GM23338 (cell line): ENCODE data around the gene CAPN15. TPM values are rescaled to one million over a fixed set of nuclear protein-coding genes. Genes with fewer than 3 reads are reported as not detected.

Experiments
- ATAC-seq: fragments of 200-7000 bp; cut with Tn5 transposase; 3 replicates; pipeline ENCODE4 v1.9.1; 2020
- DNase-seq: peaks from one replicate; pipeline ENCODE4 v3.0.0-alpha.2; 2015; ENCODE audit warnings: low spot score
- H2AFZ ChIP-seq: fragments of 200-600 bp; sonication (generic); 2 replicates; pipeline ENCODE4 v1.8.0; 2016; ENCODE audit warnings: antibody characterized with exemption, mild to moderate bottlenecking, moderate library complexity
- H3F3A ChIP-seq: fragments of 200-600 bp; sonication (generic); replicated peaks from 2 replicates; pipeline ENCODE4 v1.8.0; 2017; ENCODE audit warnings: antibody characterized with exemption, mixed run types, low read depth
- H3K27ac ChIP-seq: fragments of 200-600 bp; sonication (generic); 2 replicates; pipeline ENCODE4 v1.6.1; 2016; ENCODE audit warnings: low read depth
- H3K27me3 ChIP-seq: fragments of 200-600 bp; sonication (generic); 2 replicates; pipeline ENCODE4 v1.8.0; 2016; ENCODE audit warnings: mild to moderate bottlenecking, mixed run types, moderate library complexity; ENCODE audit not compliant: insufficient read depth
- H3K36me3 ChIP-seq: fragments of 200-600 bp; sonication (generic); 2 replicates; pipeline ENCODE4 v1.8.0; 2016; ENCODE audit warnings: mild to moderate bottlenecking; ENCODE audit not compliant: insufficient read depth
- H3K4me1 ChIP-seq: fragments of 200-600 bp; sonication (generic); 2 replicates; pipeline ENCODE4 v1.8.0; 2016; ENCODE audit warnings: mild to moderate bottlenecking, moderate library complexity; ENCODE audit not compliant: insufficient read depth
- H3K4me2 ChIP-seq: fragments of 200-600 bp; sonication (generic); 2 replicates; pipeline ENCODE4 v1.7.1; 2017; ENCODE audit warnings: mixed run types
- H3K4me3 ChIP-seq: fragments of 200-600 bp; sonication (generic); 2 replicates; pipeline ENCODE4 v1.6.1; 2016; ENCODE audit warnings: mixed run types
- H3K79me2 ChIP-seq: fragments of 200-600 bp; sonication (generic); replicated peaks from 2 replicates; pipeline ENCODE4 v1.8.0; 2017; ENCODE audit warnings: mild to moderate bottlenecking; ENCODE audit not compliant: insufficient read depth
- H3K9me2 ChIP-seq: fragments of 200-600 bp; sonication (generic); 2 replicates; pipeline ENCODE4 v1.8.0; 2017; ENCODE audit not compliant: insufficient read depth
- H4K20me1 ChIP-seq: fragments of 200-600 bp; sonication (generic); replicated peaks from 2 replicates; pipeline ENCODE4 v1.8.0; 2017; ENCODE audit warnings: mild to moderate bottlenecking; ENCODE audit not compliant: insufficient read depth
- H3K27ac Mint-ChIP-seq: 2 replicates; pipeline ENCODE4 v1.8.0; 2020; ENCODE audit warnings: inconsistent platforms, mild to moderate bottlenecking, moderate library complexity, mixed read lengths
- H3K27me3 Mint-ChIP-seq: 3 replicates; pipeline ENCODE4 v1.8.0; 2022; ENCODE audit warnings: low read depth, mild to moderate bottlenecking, moderate library complexity, mixed read lengths, inconsistent platforms; ENCODE audit not compliant: insufficient read depth, poor library complexity
- H3K36me3 Mint-ChIP-seq: 3 replicates; pipeline ENCODE4 v1.8.0; 2021; ENCODE audit warnings: low read depth, mild to moderate bottlenecking, inconsistent platforms, moderate library complexity, mixed read lengths
- H3K4me1 Mint-ChIP-seq: 3 replicates; pipeline ENCODE4 v1.8.0; 2020; ENCODE audit warnings: mild to moderate bottlenecking, inconsistent platforms, mixed read lengths
- H3K4me3 Mint-ChIP-seq: 3 replicates; pipeline ENCODE4 v1.8.0; 2021; ENCODE audit warnings: moderate library complexity, mild to moderate bottlenecking, inconsistent platforms, mixed read lengths
- H3K9me3 Mint-ChIP-seq: 3 replicates; pipeline ENCODE4 v1.8.0; 2020; ENCODE audit warnings: moderate library complexity, mild to moderate bottlenecking, inconsistent platforms, mixed read lengths
- CREB1 ChIP-seq: fragments of 250-450 bp; sonication (Bioruptor Pico); IDR thresholded peaks from 2 replicates; pipeline ENCODE4 v1.5.0; 2020; ENCODE audit warnings: low read depth, mild to moderate bottlenecking, moderate library complexity
- CTCF ChIP-seq, 2 experiments: fragments of 200-600 bp in 1 of 2; sonication (generic) in 1 of 2; conservative IDR thresholded peaks; 2 replicates each; pipeline versions ENCODE4 v1.5.1 to v1.6.1; 2016 to 2017; ENCODE audit warnings: antibody characterized with exemption in 2 of 2, low read depth in 2 of 2, mild to moderate bottlenecking in 2 of 2, moderate library complexity in 1 of 2
- ETS1 ChIP-seq: IDR thresholded peaks from 2 replicates; pipeline ENCODE4 v1.6.1; 2016; ENCODE audit warnings: antibody characterized with exemption
- EZH2 ChIP-seq: fragments of 200-600 bp; sonication (generic); IDR thresholded peaks from one replicate; pipeline ENCODE4 v1.8.0; 2017; ENCODE audit warnings: antibody characterized with exemption, mild to moderate bottlenecking, low read depth; ENCODE audit not compliant: unreplicated experiment
- EZH2phosphoT487 ChIP-seq: fragments of 200-600 bp; sonication (generic); IDR thresholded peaks from one replicate; pipeline ENCODE4 v1.8.1; 2018; ENCODE audit warnings: antibody characterized with exemption; ENCODE audit not compliant: unreplicated experiment
- JUNB ChIP-seq: IDR thresholded peaks from one replicate; pipeline ENCODE4 v1.6.1; 2016; ENCODE audit warnings: antibody characterized with exemption; ENCODE audit not compliant: unreplicated experiment
- NANOG ChIP-seq: IDR thresholded peaks from 2 replicates; pipeline ENCODE4 v1.6.1; 2016; ENCODE audit warnings: antibody characterized with exemption, borderline replicate concordance
- POLR2AphosphoS5 ChIP-seq: IDR thresholded peaks from 2 replicates; pipeline ENCODE4 v1.6.1; 2016; ENCODE audit warnings: antibody characterized with exemption, low read depth
- REST ChIP-seq: IDR thresholded peaks from one replicate; pipeline ENCODE4 v1.6.1; 2018; ENCODE audit warnings: antibody characterized with exemption; ENCODE audit not compliant: unreplicated experiment
- STAT1 ChIP-seq: IDR thresholded peaks from one replicate; pipeline ENCODE4 v1.6.1; 2016; ENCODE audit warnings: antibody characterized with exemption; ENCODE audit not compliant: unreplicated experiment
- ZNF114 ChIP-seq: fragments of 250-450 bp; sonication (Bioruptor Pico); IDR thresholded peaks from 2 replicates; pipeline ENCODE4 v1.5.0; 2020; ENCODE audit warnings: mild to moderate bottlenecking, moderate library complexity
- ZNF331 ChIP-seq: fragments of 250-450 bp; sonication (Bioruptor Pico); IDR thresholded peaks from 2 replicates; pipeline ENCODE4 v1.5.0; 2020; ENCODE audit warnings: low read depth, mild to moderate bottlenecking, moderate library complexity
- ZNF462 ChIP-seq: fragments of 250-450 bp; sonication (Bioruptor Pico); IDR thresholded peaks from 2 replicates; pipeline ENCODE4 v1.5.0; 2020; ENCODE audit warnings: mild to moderate bottlenecking, moderate library complexity
- polyA plus RNA-seq: library from polyadenylated mRNA; unstranded; fragments of >200 nt; fragmentation: Nextera tagmentation; extraction: Ambion mirVana; gene quantifications from 2 replicates; pipeline ENCODE4 v1.2.1, GENCODE V29; 2016
- total RNA-seq: library from RNA; depleted of rRNA; stranded (reverse); fragments of >200 nt; shearing (Covaris generic); gene quantifications from 2 replicates; pipeline ENCODE4 v1.2.3, GENCODE V29; 2014

The CAPN15 gene
- total and polyA plus RNA-seq, 2 experiments from 2014 or later, result 27.3 to 164 TPM

- H2AFZ ChIP-seq, result no peak overlapping the region
- H3K9me3 Mint-ChIP-seq, result no peaks in the 10 kb centered on the region
- H3K27me3 ChIP-seq, result no peaks in the 10 kb centered on the region
- H3K4me1 ChIP-seq, result no peaks in the 10 kb centered on the region
- no peak for TF ChIP-seq ETS1
- no peak for TF ChIP-seq ZNF331 (CRISPR knock-in tag)
- TF ChIP-seq NANOG, result no peak
- no peak for TF ChIP-seq CREB1 (CRISPR knock-in tag)
- TF ChIP-seq REST, result no peak
- no peak for TF ChIP-seq POLR2AphosphoS5
- TF ChIP-seq JUNB, result no peak
- TF ChIP-seq EZH2, result no peak
- TF ChIP-seq ZNF462 (CRISPR knock-in tag), result no peak
- no peak for TF ChIP-seq STAT1
- no peak for TF ChIP-seq EZH2phosphoT487
- no peak for TF ChIP-seq CTCF (conservative IDR thresholded peaks at IDR 0.05; ENCODE audit: low read depth in 2 of 2)
- TF ChIP-seq ZNF114 (CRISPR knock-in tag), result no peak
- peaks cover 2% of the 10 kb centered on the region for H3K27me3 Mint-ChIP-seq
- no peak overlapping the region for H3K27ac ChIP-seq
- H3K36me3 Mint-ChIP-seq, result peaks cover 21% of the 10 kb centered on the region
- H3K4me3 Mint-ChIP-seq, result no peak overlapping the region
- H3K9me2 ChIP-seq, result no peaks in the 10 kb centered on the region
- no peak overlapping the region for H3K4me2 ChIP-seq
- no peak for DNase-seq
- H3K4me3 ChIP-seq, result no peak overlapping the region
- no peak overlapping the region for H3K27ac Mint-ChIP-seq
- peaks cover 9% of the 10 kb centered on the region for H3K4me1 Mint-ChIP-seq
- ATAC-seq, result no peak
- H4K20me1 ChIP-seq, result no peaks in the 10 kb centered on the region
- no peaks in the 10 kb centered on the region for H3K79me2 ChIP-seq
- H3F3A ChIP-seq, result no peaks in the 10 kb centered on the region
- H3K36me3 ChIP-seq, result no peaks in the 10 kb centered on the region; the same call in 1 of the 2 replicates
These were observed 37.9 kb upstream of the CAPN15 start for GRCh38 chr16:489606-490005.
